Ovary (tissue), 3 donors: ENCODE data around the gene MSMP.

Experiments used
- EP300 ChIP-seq: sonication (generic); formaldehyde crosslinking; IDR thresholded peaks from one replicate; pipeline ENCODE4 v1.6.1; 2017; ENCODE audit warnings: antibody characterized with exemption
- POLR2A ChIP-seq: fragments of 450-650 bp; IDR thresholded peaks from one replicate; pipeline ENCODE4 v1.6.1; 2017; ENCODE audit warnings: antibody characterized with exemption, mild to moderate bottlenecking, moderate library complexity
- TF ChIP-seq, protein P1 (sequence below), 3 donors: fragments of 450-650 bp in 2 of 3; fragments of 200-600 bp in 1 of 3; IDR thresholded peaks; one replicate each; pipeline versions ENCODE4 v1.5.1 to v1.8.0; 2016 to 2022; ENCODE audit warnings: antibody characterized with exemption in 3 of 3, mild to moderate bottlenecking in 1 of 3
- donor health status: DM: no; HTN: no; CAD: no.

- TF ChIP-seq, protein P1, sequence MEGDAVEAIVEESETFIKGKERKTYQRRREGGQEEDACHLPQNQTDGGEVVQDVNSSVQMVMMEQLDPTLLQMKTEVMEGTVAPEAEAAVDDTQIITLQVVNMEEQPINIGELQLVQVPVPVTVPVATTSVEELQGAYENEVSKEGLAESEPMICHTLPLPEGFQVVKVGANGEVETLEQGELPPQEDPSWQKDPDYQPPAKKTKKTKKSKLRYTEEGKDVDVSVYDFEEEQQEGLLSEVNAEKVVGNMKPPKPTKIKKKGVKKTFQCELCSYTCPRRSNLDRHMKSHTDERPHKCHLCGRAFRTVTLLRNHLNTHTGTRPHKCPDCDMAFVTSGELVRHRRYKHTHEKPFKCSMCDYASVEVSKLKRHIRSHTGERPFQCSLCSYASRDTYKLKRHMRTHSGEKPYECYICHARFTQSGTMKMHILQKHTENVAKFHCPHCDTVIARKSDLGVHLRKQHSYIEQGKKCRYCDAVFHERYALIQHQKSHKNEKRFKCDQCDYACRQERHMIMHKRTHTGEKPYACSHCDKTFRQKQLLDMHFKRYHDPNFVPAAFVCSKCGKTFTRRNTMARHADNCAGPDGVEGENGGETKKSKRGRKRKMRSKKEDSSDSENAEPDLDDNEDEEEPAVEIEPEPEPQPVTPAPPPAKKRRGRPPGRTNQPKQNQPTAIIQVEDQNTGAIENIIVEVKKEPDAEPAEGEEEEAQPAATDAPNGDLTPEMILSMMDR (IDR thresholded peaks at IDR 0.05) = no peak
- TF ChIP-seq POLR2A (no peak), EP300 (no peak)
Measured at GRCh38 chr9:35725362-35725761, 28.7 kb downstream of the MSMP start.
